SK-N-SH (cell line): ENCODE results near the gene WNK2.

Source experiments
- FOXM1 ChIP-seq: IDR thresholded peaks from 2 replicates; pipeline ENCODE4 v1.4.0; 2012; ENCODE audit warnings: low read depth, mild to moderate bottlenecking
- GABPA ChIP-seq: IDR thresholded peaks from 2 replicates; pipeline ENCODE4 v1.4.0; 2012; ENCODE audit warnings: low read depth, mild to moderate bottlenecking
- NFIC ChIP-seq: IDR thresholded peaks from 2 replicates; pipeline ENCODE4 v1.4.0; 2012; ENCODE audit warnings: borderline replicate concordance
- POLR2AphosphoS5 ChIP-seq: IDR thresholded peaks from 2 replicates; pipeline ENCODE4 v1.6.1; 2012; ENCODE audit warnings: low read depth, low read length
- SIN3A ChIP-seq: IDR thresholded peaks from 2 replicates; pipeline ENCODE4 v1.6.1; 2012; ENCODE audit warnings: low read depth, mild to moderate bottlenecking, low read length, moderate library complexity, borderline replicate concordance
- TAF1 ChIP-seq: IDR thresholded peaks from 2 replicates; pipeline ENCODE4 v1.6.1; 2012; ENCODE audit warnings: low read depth, mild to moderate bottlenecking, low read length, moderate library complexity, borderline replicate concordance
- TCF12 ChIP-seq: IDR thresholded peaks from 2 replicates; pipeline ENCODE4 v1.4.0; 2012
- ZBTB33 ChIP-seq: IDR thresholded peaks from 2 replicates; pipeline ENCODE4 v1.4.0; 2012; ENCODE audit warnings: low read depth, borderline replicate concordance
- TF ChIP-seq, protein P1 (sequence below): fragments of 200-600 bp; sonication (generic); IDR thresholded peaks from 2 replicates; pipeline ENCODE4 v1.6.1; 2017; ENCODE audit warnings: antibody characterized with exemption, mild to moderate bottlenecking, moderate library complexity
- TF ChIP-seq, protein P2 (sequence below): IDR thresholded peaks from 2 replicates; pipeline ENCODE4 v1.6.1; 2012; ENCODE audit warnings: mild to moderate bottlenecking, low read depth, low read length, moderate library complexity
- TF ChIP-seq, protein P3 (sequence below): IDR thresholded peaks from 2 replicates; pipeline ENCODE4 v1.4.0; 2012; ENCODE audit warnings: low read depth
- TF ChIP-seq, protein P4 (sequence below): IDR thresholded peaks from 2 replicates; pipeline ENCODE4; 2012

GRCh38 chr9:93200989-93201334 is 17.0 kb downstream of the WNK2 start:
- TF ChIP-seq, protein P1, sequence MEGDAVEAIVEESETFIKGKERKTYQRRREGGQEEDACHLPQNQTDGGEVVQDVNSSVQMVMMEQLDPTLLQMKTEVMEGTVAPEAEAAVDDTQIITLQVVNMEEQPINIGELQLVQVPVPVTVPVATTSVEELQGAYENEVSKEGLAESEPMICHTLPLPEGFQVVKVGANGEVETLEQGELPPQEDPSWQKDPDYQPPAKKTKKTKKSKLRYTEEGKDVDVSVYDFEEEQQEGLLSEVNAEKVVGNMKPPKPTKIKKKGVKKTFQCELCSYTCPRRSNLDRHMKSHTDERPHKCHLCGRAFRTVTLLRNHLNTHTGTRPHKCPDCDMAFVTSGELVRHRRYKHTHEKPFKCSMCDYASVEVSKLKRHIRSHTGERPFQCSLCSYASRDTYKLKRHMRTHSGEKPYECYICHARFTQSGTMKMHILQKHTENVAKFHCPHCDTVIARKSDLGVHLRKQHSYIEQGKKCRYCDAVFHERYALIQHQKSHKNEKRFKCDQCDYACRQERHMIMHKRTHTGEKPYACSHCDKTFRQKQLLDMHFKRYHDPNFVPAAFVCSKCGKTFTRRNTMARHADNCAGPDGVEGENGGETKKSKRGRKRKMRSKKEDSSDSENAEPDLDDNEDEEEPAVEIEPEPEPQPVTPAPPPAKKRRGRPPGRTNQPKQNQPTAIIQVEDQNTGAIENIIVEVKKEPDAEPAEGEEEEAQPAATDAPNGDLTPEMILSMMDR: no peak
- TF ChIP-seq, protein P2, sequence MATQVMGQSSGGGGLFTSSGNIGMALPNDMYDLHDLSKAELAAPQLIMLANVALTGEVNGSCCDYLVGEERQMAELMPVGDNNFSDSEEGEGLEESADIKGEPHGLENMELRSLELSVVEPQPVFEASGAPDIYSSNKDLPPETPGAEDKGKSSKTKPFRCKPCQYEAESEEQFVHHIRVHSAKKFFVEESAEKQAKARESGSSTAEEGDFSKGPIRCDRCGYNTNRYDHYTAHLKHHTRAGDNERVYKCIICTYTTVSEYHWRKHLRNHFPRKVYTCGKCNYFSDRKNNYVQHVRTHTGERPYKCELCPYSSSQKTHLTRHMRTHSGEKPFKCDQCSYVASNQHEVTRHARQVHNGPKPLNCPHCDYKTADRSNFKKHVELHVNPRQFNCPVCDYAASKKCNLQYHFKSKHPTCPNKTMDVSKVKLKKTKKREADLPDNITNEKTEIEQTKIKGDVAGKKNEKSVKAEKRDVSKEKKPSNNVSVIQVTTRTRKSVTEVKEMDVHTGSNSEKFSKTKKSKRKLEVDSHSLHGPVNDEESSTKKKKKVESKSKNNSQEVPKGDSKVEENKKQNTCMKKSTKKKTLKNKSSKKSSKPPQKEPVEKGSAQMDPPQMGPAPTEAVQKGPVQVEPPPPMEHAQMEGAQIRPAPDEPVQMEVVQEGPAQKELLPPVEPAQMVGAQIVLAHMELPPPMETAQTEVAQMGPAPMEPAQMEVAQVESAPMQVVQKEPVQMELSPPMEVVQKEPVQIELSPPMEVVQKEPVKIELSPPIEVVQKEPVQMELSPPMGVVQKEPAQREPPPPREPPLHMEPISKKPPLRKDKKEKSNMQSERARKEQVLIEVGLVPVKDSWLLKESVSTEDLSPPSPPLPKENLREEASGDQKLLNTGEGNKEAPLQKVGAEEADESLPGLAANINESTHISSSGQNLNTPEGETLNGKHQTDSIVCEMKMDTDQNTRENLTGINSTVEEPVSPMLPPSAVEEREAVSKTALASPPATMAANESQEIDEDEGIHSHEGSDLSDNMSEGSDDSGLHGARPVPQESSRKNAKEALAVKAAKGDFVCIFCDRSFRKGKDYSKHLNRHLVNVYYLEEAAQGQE: no peak
- TF ChIP-seq TAF1 (no peak), POLR2AphosphoS5 (no peak), TCF12 (0 out of 2 replicates have a peak, but pooled peaks have one; percentile 7), SIN3A (no peak), FOXM1 (no peak), GABPA (no peak), NFIC (no peak), ZBTB33 (no peak)
- TF ChIP-seq, protein P3, sequence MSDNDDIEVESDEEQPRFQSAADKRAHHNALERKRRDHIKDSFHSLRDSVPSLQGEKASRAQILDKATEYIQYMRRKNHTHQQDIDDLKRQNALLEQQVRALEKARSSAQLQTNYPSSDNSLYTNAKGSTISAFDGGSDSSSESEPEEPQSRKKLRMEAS: no peak
- TF ChIP-seq, protein P4, sequence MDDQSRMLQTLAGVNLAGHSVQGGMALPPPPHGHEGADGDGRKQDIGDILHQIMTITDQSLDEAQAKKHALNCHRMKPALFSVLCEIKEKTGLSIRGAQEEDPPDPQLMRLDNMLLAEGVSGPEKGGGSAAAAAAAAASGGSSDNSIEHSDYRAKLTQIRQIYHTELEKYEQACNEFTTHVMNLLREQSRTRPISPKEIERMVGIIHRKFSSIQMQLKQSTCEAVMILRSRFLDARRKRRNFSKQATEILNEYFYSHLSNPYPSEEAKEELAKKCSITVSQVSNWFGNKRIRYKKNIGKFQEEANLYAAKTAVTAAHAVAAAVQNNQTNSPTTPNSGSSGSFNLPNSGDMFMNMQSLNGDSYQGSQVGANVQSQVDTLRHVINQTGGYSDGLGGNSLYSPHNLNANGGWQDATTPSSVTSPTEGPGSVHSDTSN: no peak
